ENCODE results near the gene C9orf78. TPM values are rescaled to one million over a fixed set of nuclear protein-coding genes. Genes with fewer than 3 reads are reported as not detected.

C9orf78 gene
- total and polyA plus RNA-seq, 9 of the 15 experiments (the other 6 are each of a cell fraction or from before 2014, with no cell fraction given) = 94.6 to 266 (median 202) TPM

GRCh38 chr9:129811967-129812363 is 23.1 kb downstream of the C9orf78 start (continued):
- no peak for TF ChIP-seq CHAMP1 (IDR thresholded peaks at IDR 0.05)

GRCh38 chr9:129810788-129811187 is 24.3 kb downstream of the C9orf78 start:
- Histone ChIP-seq H3K27ac (ENCODE audit: extremely low read depth, low read depth, low read length) (no peak overlapping the region), H3K79me2 (ENCODE audit: control insufficient read depth, insufficient read depth, low read length) (no peaks in the 10 kb centered on the region), H3K4me2 (ENCODE audit: insufficient read depth, low read length) (no peak overlapping the region), H3K4me3 (no peak overlapping the region), H3K27me3 (ENCODE audit: control insufficient read depth in 2 of 2, insufficient read depth in 2 of 2, low read length in 2 of 2) (no peaks in the 10 kb centered on the region), H4K20me1 (replicated peaks; ENCODE audit: control insufficient read depth, insufficient read depth, low read length) (peaks cover 8% of the 10 kb centered on the region), H3K9ac (ENCODE audit: insufficient read depth in 1 of 2, low read depth in 2 of 2, low read length in 2 of 2) (no peak overlapping the region; a peak in 1 of 4 replicates), H3K4me1 (replicated peaks in 1 of 2; ENCODE audit: control insufficient read depth in 2 of 2, insufficient read depth in 2 of 2, low read length in 2 of 2) (peaks cover 4 to 17% of the 10 kb centered on the region in 2 experiments; a peak in 3 of 5 replicates), H3K9me3 (replicated peaks; ENCODE audit: control insufficient read depth, insufficient read depth, low read depth, low read length) (no peaks in the 10 kb centered on the region), H3K9me1 (ENCODE audit: control insufficient read depth, insufficient read depth, low read length) (peaks cover 6% of the 10 kb centered on the region), H2AFZ (ENCODE audit: low read depth, low read length) (no peak overlapping the region), H3K36me3 (ENCODE audit: control insufficient read depth, insufficient read depth, low read length) (peaks cover 87% of the 10 kb centered on the region)
- 73% methylated on average over 6 of the region's 6 CpGs for WGBS (ENCODE audit: insufficient coverage, low coverage, missing lambda C conversion rate)
- no peak for DNase-seq (ENCODE audit: extremely low read depth in 1 of 4, low spot score in 3 of 4)
- in situ Hi-C loops (cut with MboI) (no loop called here), intact Hi-C loops (cut with micrococcal nuclease) (no loop called here)
- no TSS peak for BruUV-seq (replicated peaks)
- ATAC-seq = no peak
- TF ChIP-seq POLR2AphosphoS2 (IDR thresholded peaks at IDR 0.05; ENCODE audit: low read length) (0 out of 2 replicates have a peak, but pooled peaks have one; percentile 3), GTF3C2 (IDR thresholded peaks at IDR 0.05; ENCODE audit: borderline replicate concordance, extremely low read depth, insufficient read length) (no peak)
- FAIRE-seq = no peak
- CTCF ChIA-PET (ENCODE audit: low intra/inter-chr PET ratio) = no interaction called here
- POLR2A ChIA-PET = interaction anchor here (0.5 to 5.8 kb wide), 9 partner anchors 12 to 1113 kb away, joined by 3 to 49 read pairs (median 5); partner anchors contain the start of gene TOR1A
